HL-60 (cell line): ENCODE data around the gene NRL.

Source experiments
- DNase-seq, 2 experiments: peaks; one replicate each; pipeline ENCODE4 v3.0.0-alpha.2; 2010 to 2020; ENCODE audit warnings: low read depth in 1 of 2, low spot score in 1 of 2
- H3K27ac ChIP-seq: fragments of 250-450 bp; sonication (Bioruptor Pico); replicated peaks from 2 replicates; pipeline ENCODE4 v1.5.1; 2020; ENCODE audit warnings: mild to moderate bottlenecking, moderate library complexity
- H3K27me3 ChIP-seq: fragments of 250-450 bp; sonication (Bioruptor Pico); 2 replicates; pipeline ENCODE4 v1.5.1; 2021; ENCODE audit warnings: mild to moderate bottlenecking, moderate library complexity; ENCODE audit not compliant: insufficient read depth, poor library complexity, severe bottlenecking
- H3K4me3 ChIP-seq: replicated peaks from 2 replicates; pipeline ENCODE4 v1.5.1; 2011; ENCODE audit warnings: mild to moderate bottlenecking, control low read depth, low read length; ENCODE audit not compliant: insufficient read depth
- GABPA ChIP-seq: IDR thresholded peaks from 2 replicates; pipeline ENCODE4 v1.6.1; 2012; ENCODE audit warnings: low read depth
- POLR2AphosphoS5 ChIP-seq: IDR thresholded peaks from 2 replicates; pipeline ENCODE4 v1.6.1; 2012; ENCODE audit warnings: low read depth
- SPI1 ChIP-seq: IDR thresholded peaks from 2 replicates; pipeline ENCODE4 v1.6.1; 2012; ENCODE audit warnings: low read depth, mild to moderate bottlenecking, borderline replicate concordance
- TF ChIP-seq, protein P1 (sequence below): IDR thresholded peaks from one replicate; pipeline ENCODE4 v1.5.1; 2011; ENCODE audit warnings: low read length, control low read depth, inconsistent platforms; ENCODE audit not compliant: insufficient read depth
- TF ChIP-seq, protein P2 (sequence below): IDR thresholded peaks from 2 replicates; pipeline ENCODE4 v1.6.1; 2012; ENCODE audit warnings: low read depth; ENCODE audit not compliant: insufficient replicate concordance

NRL gene

DNA sequence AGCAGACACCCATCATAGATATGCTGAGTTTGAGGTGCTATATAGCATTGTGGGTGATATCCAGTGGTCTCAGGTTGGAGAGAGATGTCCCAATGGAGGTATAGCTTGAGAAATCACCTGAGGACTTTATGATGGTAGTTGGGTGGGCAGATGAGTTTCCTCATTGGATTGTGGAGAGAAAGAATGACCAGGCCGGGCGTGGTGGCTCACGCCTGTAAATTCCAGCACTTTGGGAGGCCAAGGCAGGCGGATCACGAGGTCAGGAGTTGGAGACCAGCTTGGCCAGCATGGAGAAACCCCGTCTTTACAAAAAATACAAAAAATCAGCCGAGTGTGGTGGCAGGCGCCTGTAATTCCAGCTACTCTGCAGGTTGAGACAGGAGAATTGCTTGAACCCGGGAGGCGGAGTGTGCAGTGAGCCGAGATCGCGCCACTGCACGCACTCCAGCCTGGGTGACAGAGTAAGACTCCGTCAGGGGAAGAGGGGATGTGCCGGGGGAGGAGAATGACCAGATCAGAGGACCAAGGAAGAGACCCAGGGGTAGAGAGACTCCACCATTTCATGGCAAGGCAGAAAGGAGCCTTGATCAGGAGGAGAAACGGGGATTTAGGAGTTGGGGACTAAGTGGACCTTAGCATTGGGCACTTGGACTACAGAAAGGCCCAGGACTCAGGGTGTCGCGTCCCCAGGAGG, 21.4 kb downstream of the NRL start:
- no peak for DNase-seq
- peak overlapping the region; percentile 82 for H3K4me3 ChIP-seq
- TF ChIP-seq, protein P1, sequence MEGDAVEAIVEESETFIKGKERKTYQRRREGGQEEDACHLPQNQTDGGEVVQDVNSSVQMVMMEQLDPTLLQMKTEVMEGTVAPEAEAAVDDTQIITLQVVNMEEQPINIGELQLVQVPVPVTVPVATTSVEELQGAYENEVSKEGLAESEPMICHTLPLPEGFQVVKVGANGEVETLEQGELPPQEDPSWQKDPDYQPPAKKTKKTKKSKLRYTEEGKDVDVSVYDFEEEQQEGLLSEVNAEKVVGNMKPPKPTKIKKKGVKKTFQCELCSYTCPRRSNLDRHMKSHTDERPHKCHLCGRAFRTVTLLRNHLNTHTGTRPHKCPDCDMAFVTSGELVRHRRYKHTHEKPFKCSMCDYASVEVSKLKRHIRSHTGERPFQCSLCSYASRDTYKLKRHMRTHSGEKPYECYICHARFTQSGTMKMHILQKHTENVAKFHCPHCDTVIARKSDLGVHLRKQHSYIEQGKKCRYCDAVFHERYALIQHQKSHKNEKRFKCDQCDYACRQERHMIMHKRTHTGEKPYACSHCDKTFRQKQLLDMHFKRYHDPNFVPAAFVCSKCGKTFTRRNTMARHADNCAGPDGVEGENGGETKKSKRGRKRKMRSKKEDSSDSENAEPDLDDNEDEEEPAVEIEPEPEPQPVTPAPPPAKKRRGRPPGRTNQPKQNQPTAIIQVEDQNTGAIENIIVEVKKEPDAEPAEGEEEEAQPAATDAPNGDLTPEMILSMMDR: no peak

DNA sequence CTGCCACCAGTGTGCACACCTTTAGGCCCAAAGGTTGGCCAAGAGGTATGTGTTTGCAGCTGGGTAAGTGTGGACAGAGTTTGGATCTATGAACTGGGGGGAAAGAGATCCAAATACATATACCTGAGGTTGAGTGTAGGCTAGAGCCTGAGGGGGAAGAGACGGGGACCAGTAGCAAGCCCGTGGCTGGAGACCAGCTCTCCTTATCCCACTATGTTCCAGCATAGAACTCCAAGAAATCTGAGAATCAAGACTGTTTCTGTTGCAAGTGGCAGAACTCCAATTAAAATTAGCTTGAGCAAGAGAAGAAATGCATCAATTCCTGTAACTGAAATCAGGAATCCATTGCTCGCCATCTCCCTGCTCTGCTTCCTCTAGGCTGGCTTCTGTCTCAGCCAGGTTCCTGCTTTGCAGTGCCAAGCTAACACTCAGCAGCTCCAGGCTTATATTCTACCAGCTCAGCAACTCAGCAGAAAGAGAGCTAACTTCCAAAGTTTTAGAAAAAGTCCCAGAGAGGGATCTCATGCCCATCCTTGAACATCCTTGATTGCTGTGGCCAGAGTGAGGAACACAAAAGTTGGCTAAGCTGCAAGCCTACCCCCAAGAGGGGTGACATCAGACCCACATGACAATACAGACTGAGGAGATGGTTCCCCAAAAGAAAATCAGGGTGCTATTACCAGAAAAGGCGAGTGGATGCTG, 22.1 kb downstream of the NRL start:
- no peak overlapping the region for H3K27ac ChIP-seq

More for the DNA sequence above, 21.4 kb downstream of the NRL start:
- H3K27me3 ChIP-seq: no peaks in the 10 kb centered on the region
- peak overlapping the region; percentile 93 for H3K27ac ChIP-seq

DNA sequence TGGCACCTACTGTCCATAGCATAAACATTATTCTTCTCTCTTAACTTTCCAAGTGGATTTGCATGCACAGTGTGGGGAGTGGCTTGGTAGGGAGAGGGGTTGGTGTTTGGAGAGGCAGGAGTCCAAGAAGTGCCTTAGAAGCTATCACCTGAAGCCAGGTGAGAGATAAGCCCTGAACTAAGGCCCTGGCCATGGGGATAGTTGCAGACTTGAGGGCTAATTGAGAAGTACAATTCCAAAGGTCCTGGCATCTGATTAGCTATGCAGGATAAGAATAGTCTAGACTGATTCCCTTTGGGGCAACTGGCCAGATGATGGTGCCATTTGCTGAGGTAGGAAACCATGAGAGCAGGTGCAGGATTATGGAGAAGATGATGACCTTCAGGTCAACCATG, 22.6 kb downstream of the NRL start:
- DNase-seq: no peak
- TF ChIP-seq POLR2AphosphoS5 (no peak), SPI1 (no peak), GABPA (no peak)
- TF ChIP-seq, protein P1: no peak
- TF ChIP-seq, protein P2, sequence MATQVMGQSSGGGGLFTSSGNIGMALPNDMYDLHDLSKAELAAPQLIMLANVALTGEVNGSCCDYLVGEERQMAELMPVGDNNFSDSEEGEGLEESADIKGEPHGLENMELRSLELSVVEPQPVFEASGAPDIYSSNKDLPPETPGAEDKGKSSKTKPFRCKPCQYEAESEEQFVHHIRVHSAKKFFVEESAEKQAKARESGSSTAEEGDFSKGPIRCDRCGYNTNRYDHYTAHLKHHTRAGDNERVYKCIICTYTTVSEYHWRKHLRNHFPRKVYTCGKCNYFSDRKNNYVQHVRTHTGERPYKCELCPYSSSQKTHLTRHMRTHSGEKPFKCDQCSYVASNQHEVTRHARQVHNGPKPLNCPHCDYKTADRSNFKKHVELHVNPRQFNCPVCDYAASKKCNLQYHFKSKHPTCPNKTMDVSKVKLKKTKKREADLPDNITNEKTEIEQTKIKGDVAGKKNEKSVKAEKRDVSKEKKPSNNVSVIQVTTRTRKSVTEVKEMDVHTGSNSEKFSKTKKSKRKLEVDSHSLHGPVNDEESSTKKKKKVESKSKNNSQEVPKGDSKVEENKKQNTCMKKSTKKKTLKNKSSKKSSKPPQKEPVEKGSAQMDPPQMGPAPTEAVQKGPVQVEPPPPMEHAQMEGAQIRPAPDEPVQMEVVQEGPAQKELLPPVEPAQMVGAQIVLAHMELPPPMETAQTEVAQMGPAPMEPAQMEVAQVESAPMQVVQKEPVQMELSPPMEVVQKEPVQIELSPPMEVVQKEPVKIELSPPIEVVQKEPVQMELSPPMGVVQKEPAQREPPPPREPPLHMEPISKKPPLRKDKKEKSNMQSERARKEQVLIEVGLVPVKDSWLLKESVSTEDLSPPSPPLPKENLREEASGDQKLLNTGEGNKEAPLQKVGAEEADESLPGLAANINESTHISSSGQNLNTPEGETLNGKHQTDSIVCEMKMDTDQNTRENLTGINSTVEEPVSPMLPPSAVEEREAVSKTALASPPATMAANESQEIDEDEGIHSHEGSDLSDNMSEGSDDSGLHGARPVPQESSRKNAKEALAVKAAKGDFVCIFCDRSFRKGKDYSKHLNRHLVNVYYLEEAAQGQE: no peak
- H3K27ac ChIP-seq: no peak overlapping the region
- H3K4me3 ChIP-seq: no peak overlapping the region
- no peaks in the 10 kb centered on the region for H3K27me3 ChIP-seq

More for the DNA sequence above, 22.1 kb downstream of the NRL start:
- TF ChIP-seq, protein P2: no peak
- TF ChIP-seq, protein P1: no peak
- TF ChIP-seq GABPA: no peak
- no peak for TF ChIP-seq SPI1
- no peak for TF ChIP-seq POLR2AphosphoS5
- H3K27me3 ChIP-seq: no peaks in the 10 kb centered on the region
- no peak overlapping the region for H3K4me3 ChIP-seq
- DNase-seq: no peak

DNA sequence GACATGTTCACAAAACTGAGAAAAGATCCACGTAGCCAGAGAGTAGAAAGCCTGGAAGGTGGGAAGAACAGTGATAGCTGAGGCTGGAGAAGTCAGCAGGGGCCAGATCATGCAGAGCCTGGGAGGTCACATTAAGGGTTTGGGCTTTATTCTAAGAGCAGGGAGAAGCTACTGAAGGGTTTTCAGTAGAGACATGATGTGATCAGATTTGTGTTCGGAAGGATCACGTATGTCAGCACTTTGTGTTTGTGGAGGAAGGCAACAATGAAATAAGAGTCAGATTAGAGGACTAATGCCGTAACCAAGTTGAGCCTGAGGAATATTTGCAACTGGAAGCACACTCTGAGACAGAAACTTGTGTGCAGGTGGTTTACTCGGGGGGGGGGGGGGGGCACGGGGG, 24.9 kb downstream of the NRL start:
- no peak for DNase-seq
- TF ChIP-seq POLR2AphosphoS5 (no peak), GABPA (no peak), SPI1 (no peak)
- TF ChIP-seq, protein P1: no peak
- TF ChIP-seq, protein P2: no peak
- Histone ChIP-seq H3K27me3 (no peaks in the 10 kb centered on the region), H3K27ac (no peak overlapping the region), H3K4me3 (no peak overlapping the region)
